SH-SY5Y (cell line): ENCODE measurements around the gene C2.

Experiments used
- GATA2 ChIP-seq: IDR thresholded peaks from 2 replicates; pipeline ENCODE4 v1.6.1; 2011; ENCODE audit warnings: mild to moderate bottlenecking, low read depth, low read length
- GATA3 ChIP-seq: IDR thresholded peaks from 2 replicates; pipeline ENCODE4 v1.6.1; 2011; ENCODE audit warnings: low read depth, mild to moderate bottlenecking, low read length, moderate library complexity

DNA sequence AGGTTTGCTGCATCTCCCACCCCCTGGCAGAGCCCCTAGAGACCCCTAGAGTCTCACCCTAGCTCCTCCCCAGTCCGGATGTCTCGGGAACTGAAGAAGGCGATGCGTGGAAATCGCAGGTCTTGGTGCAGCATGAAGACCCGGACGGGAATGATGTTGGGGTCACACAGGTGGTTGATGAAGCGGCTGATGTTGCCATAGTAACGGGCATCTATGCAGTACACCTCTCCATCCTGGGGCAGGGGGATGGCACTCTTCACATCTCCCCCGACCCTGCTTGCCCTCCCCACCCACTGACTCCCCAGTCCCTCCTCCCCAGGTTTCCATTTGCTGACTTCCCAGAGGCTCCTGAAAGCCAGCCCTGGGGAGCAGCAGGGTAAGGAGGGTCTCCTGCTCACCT is 46.9 kb upstream of the C2 start:
- TF ChIP-seq GATA2 (no peak), GATA3 (no peak)
